ENCODE measurements around the gene LDLRAD4.
A peak's percentile ranks its signal among the peaks of the same experiment; 100 is the strongest.

The LDLRAD4 gene

GRCh38 chr18:13444430-13445240 is 226.1 kb downstream of the LDLRAD4 start:
- DNase-seq (ENCODE audit: low read depth, low spot score): no peak

DNA sequence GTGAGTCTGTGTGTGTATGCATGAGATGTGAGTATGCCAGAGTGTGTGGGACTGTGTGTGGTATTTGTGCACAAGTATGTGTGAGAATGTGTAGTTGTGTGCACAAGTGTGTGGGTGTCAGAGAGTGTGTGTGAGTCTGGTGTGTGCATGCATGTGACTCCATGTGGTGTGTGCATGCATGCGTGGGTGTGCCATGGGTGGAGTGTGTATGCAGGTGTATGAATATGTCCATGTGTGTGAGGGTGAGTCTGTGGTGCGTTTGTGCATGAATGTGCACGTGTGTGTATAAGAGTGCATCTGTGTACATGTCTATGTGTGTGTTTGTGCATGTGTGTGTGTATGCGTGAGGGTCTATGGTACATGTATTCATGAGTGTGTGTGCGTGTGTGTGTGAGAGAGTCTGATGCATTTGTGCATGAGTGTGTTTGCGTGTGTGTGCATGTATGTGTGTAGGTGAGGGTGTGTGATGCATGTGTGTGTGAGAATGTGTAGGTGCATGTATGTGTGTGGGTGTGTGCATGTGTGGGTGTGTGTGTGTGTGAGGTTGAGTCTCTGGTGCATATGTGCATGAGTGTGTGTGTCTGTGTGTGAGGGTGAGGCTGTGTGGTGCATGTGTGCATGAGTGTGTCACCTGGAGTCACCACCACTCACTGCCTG is 226.8 kb downstream of the LDLRAD4 start:
- no peak for DNase-seq (ENCODE audit: low read depth, low spot score)

DNA sequence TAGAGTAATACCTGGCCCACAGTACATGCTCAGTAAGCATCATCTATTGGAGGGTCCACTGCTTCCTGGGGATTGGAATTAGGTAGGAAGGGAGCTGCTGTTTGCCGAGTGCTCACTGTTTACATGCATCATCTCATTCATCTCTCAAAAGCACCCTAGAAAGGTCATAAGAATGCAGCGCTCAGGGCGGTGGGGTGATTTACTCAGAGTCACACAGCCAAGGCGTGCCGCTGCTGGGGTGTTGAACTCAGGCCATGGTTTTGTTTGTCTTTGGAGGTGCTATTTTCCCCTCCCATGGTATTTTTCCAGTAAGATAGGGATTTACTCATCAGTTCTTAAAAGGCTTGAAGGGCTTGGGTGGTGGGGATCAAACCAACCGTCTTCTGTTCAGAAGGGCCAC is 227.5 kb downstream of the LDLRAD4 start:
- DNase-seq (ENCODE audit: low read depth, low spot score): no peak

DNA sequence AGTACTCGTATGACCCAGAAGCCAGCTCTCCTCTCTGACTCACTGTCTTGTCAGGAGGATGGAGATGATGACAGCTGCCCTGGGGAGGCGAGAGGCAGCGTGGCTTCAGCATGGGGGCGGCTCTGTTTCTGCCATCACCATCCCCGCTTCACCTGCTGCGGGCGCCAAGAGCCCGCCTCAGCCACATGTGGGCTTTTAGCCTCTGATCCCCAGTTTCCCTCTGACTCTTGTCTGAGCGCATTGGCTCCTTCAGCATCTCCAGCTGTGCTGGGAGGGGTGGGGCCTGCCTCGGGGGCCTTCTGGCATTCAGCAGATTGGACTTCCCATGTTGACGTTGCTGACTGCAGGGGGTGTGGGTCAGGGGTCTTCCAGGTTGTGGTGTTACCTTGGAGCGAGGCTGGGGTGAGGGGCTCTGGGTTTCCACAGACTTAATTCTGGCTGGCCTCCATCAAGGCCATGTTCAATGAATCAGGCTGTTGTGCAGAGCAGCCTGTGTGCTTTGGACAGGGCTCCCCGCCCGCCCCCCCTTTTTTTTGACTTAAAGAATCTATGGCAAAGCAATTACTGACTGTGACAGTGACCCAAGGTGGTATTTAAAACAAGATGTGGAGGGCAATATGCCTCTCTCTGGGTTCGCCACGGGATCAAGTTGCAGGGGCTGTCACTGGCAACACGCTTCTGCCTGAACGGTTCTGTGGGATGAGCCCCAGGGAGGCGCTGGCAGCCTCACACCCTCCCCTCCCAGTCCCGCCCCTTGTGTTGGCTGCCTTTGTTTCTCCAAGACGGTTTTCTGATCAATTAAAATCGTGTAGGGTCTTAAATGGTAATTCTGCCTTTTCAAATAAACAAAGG is 228.3 kb downstream of the LDLRAD4 start:
- no peak for DNase-seq (ENCODE audit: low read depth, low spot score)

GRCh38 chr18:13447621-13448334 is 229.2 kb downstream of the LDLRAD4 start:
- no peak for DNase-seq (ENCODE audit: low read depth, low spot score)

DNA sequence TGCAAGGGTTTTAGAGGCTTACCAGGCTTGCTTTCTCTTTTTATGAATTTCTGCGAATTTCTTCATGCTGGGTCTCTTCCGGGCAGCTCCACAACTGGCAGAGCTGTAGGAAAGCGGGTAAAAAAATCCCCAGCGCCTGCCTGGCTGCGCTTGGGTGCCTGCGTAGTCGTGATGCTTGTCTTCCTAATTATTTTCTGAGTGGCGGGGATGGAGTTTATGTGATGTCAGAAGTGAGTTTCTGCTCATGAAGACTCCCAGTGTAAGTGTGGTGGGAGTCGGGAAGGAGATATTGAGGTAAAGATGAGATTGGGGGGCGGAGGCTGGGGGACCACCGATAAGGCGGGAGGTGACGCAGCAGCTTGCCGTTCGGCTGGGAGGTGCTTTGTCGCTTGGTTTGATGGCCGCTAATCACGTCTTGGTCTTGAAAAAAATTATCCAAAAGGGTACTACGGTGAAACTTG is 229.8 kb downstream of the LDLRAD4 start:
- no peak for DNase-seq (ENCODE audit: low read depth, low spot score)

DNA sequence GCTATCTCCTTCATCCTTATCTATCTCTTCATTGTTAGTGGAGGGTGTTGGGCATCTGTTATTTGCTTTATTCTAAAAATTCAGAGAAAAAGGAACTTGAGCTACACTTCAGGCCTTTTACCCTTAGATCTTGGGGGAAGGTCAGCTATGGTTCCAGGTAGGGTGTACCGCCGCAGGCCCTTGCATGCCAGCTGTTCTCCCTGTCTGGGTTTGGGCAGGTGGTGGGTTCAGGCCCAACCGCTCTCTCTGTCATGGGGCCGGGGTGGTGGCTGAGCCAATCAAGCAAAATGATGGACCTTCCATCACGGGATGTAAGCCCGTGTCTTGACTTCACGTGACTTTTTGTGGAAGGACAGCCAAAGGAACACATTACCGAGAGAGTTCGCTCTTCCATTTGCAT is 231.1 kb downstream of the LDLRAD4 start:
- DNase-seq (ENCODE audit: low read depth, low spot score): no peak

DNA sequence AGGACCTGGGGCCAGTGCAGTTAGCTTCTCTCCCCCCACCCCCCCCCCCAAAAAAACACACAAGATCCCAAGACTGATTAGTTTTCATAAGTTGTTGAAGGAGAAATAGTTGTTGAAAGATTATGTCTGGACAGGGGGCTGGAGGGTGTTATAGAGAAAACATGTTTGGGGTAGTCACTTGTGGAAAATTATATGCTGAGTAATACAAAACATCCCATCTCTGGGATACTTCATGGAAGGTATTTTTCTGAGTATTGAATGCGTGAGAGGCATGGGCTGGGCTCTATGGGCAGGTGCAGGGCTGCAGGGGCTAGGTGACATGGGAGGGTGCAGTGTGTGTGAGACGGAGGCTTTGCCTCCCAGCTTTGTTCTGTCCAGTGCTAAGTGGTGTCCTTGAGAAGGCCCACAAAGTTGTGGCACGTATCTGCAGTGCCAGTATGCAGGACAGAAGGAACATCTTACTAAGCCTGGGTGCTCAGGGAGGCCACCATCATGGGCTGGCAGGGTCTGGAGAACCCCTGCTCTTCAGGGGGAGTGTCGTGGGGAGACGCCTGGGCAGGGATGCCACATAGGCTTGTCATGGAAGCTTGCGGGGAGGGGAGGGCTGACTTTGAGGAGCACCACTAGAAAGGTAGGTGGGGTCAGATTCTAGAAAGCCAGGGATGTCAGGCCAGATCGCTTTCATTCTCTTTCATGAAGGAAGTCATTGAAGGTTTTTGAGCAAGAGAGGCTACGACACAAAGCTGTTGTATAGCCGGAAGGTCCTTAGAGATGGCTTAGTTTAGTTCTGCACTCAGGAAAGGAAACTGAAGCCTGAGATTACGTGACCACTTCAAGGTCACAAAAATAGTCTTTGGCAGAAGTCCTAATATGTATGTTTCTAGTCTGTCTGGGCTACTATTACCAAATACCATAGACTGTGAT is 232.0 kb downstream of the LDLRAD4 start:
- no peak for DNase-seq (ENCODE audit: low read depth, low spot score)

GRCh38 chr18:13451213-13451540 is 232.6 kb downstream of the LDLRAD4 start:
- DNase-seq (ENCODE audit: low read depth, low spot score): no peak

GRCh38 chr18:13451661-13452387 is 233.3 kb downstream of the LDLRAD4 start:
- no peak for DNase-seq (ENCODE audit: low read depth, low spot score)

GRCh38 chr18:13452388-13452811 is 233.8 kb downstream of the LDLRAD4 start:
- peak; percentile 68 for DNase-seq (ENCODE audit: low read depth, low spot score)

DNA sequence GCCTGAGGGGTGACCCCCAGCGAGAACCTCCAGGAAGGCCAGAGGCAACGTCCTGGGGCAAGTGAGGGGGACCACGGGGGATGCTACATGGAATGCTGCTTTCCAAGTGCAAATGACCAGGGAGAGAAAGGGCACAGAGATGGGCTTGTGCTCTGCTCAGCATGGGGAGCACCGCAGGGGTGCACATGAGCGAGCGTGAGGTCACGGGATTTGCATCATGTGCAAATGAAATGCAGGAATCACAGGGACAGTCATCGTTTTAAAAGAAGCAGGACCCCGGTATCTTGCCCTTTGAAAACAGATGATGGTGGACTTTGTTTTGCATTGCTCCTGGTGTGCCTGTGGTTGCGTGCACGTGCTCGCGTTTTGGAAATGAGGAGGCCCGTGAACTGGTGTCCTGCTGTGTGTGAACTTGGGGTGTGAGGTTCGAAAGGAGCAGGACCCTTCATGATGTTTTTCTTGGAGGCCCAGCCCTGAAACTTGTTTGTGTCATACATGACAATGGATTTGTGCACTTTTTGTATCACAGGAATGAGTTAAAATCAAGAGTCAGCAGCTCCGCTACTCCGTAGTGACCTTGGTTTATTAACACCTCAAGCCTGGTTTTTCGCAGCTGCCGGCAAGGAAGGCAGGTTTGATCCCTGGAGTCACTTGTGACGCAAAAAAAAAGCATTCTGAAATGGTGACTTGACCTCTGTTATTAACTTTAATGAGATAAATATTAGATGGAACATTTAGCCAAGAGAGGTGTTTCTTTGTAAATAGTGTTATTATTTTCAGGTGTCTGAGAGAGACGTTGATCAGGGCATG is 234.5 kb downstream of the LDLRAD4 start:
- DNase-seq (ENCODE audit: low read depth, low spot score): peak; percentile 57

DNA sequence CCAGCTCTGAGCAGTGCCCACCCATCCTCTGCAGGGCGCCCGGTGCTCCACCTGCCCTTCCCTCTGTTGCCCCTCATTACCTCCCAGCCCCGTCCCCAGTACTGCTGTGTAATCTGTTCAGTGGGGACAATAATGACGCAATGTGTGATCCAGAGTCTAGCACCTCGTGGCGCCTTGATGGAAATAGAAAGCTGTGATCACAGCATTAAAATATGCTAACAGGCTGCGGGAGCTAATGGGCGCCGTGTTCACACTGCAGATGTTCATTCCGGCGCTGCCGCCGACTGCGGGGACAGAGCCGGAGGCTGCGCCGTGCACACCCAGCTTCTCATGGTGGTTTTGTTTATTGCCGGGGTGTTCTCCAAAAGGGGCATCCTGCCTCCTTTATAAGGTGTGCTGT is 235.2 kb downstream of the LDLRAD4 start:
- no peak for DNase-seq (ENCODE audit: low read depth, low spot score)

GRCh38 chr18:13454363-13455150 is 236.0 kb downstream of the LDLRAD4 start:
- no peak for DNase-seq (ENCODE audit: low read depth, low spot score)

DNA sequence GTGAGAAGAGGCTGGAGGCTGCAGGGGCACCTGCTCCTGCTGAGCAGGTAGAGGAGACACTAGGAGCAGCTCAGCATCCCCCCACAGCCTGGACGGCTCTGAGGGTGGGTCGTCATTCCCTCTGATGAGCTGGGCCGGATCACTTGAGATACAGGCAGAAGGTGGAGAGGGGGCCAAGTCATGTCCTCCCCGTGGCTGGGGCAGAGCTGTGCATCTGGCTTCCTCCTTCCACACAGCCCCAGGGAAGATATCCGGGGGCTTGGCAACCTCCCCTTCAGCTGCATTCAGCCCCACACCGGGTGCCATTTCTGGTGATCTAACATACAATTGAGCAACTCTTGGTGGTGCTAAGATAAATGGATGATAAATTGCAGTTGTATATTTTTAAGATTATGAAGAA is 236.9 kb downstream of the LDLRAD4 start:
- no peak for DNase-seq (ENCODE audit: low read depth, low spot score)

DNA sequence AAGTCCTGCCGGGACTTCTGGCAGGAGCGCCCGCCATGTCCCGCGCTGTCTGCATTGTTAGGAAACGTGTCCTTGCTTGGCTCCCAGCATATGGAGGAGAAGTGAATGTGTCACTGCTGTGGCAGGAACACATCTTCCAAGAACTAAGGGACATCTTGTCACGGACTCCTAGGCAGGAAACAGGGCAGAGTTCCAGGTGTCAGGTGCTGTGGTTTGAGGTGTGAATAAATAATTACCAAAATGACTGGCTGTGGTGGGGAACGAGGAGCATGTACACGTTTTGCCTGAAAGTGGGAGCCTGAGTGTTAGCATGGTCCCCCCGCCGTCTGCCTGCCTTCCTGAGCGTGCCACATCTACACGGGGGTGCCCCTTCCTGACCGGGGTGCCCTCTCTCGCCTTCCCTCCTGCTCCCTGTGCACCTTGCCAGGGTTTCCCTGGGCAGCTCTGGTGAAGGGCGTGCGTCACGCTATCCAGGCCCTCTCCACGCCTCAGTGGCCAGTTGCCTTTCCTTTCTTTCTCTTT is 237.5 kb downstream of the LDLRAD4 start:
- DNase-seq (ENCODE audit: low read depth, low spot score): no peak

DNA sequence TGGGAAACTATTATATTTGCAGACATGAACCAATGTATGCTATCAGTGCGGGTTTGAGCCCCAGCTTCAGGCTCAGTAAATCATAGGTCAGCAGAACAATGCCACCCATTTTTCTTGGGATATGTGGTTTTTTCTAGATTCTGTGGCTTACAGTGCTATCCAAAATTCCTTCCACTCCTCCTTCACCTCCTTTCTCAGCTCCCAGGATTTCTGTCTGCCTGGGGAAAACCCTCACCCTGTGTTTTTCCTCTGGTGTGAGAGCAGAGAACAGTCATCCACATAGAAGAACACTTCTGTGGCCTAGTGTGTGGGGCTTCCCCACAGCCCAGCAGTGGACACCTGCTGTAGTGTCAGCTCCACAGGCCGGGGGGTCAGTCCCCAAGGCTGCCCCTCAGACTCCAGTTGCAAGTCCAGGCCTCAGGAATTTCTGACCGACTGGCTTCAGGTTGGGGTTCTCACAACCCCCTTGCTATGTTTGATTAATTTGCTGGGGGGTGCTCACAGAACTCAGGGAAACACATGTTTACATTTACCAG is 238.2 kb downstream of the LDLRAD4 start:
- DNase-seq (ENCODE audit: low read depth, low spot score): no peak

DNA sequence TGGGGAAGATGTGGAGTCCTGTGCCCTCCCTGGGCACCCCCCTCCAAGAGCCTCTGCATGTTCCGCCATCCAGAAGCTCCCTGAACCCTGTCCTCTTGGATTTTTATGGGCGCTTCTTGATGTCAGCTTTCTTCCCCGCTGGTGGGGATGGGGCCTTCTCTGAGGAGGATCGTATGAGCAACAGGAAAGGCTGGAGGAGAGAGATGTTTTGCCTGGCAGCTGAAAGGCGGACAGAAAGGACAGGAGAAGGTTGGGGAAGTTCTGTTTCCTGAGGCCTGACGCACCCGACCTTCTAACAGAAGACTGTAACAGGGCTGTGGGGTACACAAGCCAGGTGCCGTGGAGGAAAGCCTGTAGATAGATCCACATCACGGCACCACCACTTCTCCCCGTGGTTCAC is 238.8 kb downstream of the LDLRAD4 start:
- DNase-seq (ENCODE audit: low read depth, low spot score): no peak

All from smooth muscle cell of the brain vasculature (primary cell).